Activated CD4-positive, alpha-beta T cell treated with anti-CD3 and anti-CD28 coated beads, Interleukin-2, amount 50 U/mL, for 16 hours (primary cell): ENCODE data around the gene CDH20.
A peak's percentile ranks its signal among the peaks of the same experiment; 100 is the strongest.

Experiments
- DNase-seq: peaks from one replicate; pipeline ENCODE4 v3.0.0-alpha.2; 2020

CDH20 gene

DNA sequence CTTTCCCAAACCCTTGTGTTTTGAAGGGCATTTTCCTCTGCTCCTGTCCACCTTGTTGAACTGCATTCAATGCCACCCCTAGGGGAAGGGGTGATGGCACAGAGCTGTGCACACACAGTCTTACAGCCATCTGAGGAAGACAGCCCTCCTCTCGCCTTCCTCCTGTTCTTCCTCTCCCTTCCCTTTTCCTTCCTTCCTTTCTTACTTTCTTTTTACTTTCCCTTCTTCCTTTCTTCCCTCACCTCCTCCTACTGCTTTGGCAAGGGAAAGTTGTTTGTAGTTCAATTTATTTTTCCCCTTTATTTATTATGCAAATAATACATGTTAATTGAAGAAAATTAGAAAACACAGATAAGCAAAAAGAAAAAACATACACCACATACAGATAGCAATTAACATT lies 99.4 kb downstream of the CDH20 start:
- no peak for DNase-seq

DNA sequence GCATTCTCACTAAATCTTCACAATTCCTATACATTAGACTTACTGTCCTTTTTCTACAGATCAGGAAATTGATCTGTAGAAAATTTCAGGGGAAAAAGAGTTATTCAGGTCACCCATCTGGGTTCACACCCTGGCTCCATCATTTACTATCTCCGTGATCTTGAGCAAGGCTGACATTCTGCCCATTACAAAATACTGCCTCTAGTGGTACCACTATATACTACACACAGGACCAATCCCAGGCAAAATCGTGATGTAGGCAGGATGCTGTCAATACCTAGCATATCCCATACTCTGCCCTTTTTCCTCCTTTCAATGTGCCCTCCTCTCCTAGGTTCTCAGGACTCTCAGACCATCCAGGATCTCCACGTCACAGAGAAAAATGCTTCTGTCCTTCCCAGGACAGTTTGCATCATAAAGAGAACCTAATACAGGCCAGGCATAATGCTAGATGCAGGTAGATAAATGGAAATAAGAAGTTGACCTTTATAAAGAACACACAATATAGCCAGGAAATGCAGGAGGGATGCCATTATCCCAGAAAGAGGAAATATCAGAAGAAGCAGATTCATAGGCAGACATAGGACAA lies 101.9 kb downstream of the CDH20 start:
- peak; percentile 23 for DNase-seq

DNA sequence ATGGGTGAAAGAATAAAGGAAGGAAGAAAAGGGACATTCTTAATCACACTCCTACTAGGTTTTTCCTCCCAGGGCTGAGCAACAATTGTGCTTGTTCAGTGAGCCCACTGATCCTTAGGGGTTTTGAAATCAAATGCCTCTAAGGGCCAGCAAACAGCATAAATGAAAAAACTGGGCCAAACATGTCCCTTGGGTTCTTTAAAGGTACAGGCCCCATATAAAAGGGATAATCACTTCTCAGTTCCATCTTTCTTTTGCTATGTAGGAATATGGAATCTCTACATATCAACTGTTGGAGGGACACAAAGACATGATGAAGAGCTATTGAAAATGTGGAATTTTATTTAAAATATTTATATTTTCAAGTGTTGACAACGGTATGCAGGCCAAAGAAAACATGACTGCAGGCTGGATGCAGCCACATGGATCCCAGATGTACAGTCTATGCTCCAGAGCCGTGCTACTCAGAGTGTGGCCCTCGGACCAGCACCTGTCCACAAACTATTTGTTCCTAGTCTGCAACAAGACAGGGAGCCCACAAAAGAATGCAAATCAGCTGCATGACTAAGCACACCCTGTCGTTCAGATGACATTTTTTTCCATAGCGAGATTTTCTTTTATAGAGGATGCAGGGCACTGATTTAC lies 110.0 kb downstream of the CDH20 start:
- no peak for DNase-seq

DNA sequence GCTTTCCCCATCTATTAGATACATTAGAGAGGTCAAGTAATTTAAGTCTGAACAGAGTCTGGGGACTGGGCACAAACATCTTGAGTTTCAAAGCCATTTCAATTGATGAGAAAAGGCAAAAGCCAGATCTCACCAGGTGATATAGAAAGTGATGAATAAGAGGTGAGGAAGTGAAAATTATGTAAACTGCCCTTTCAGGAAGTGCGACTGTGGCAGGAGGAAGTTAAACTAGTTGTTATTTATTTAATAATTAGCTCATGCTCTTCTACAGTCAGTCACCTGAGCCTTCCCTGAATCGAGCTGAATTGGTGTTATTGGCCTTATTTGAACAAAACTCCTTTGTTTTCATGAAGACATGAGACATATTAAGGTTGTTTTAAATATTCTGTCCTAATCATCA lies 115.1 kb downstream of the CDH20 start:
- DNase-seq = no peak

DNA sequence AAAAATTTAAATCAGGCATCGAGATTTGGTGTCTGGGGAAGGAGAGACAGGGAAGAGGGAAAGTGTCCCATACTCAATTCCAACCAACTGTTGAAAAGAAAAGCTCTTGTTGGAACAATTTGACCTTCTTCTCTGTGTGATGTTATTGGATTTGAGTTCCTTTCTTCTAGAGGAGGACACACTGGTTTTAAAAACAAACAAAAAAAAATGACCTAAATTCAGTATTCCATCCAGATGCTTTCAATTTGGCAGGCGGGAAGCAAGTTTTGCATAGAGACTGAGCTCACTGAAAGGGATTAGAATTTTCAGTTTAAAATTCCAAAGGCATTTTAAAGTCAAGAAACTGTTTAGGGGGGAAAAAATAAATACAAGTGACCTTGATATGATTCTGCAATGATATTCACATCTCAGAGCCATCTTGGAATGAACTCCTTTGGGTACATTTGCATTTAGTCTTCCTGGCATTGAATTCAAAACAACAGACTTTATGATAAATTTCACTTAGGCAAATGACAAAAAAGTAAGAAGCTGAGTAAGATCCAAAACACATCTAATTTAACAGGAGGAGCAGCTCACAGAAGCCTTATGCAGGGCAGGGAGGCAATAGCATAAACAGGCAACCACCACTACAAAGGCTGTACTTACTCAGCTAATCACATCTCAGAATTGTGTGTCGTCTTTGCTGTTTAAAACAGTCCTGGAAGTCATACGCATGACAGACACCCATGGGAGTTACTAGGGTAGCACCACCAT lies 126.8 kb downstream of the CDH20 start:
- DNase-seq = no peak

GRCh38 chr18:61464551-61465142 lies 131.4 kb downstream of the CDH20 start:
- no peak for DNase-seq

GRCh38 chr18:61466736-61467135 lies 133.5 kb downstream of the CDH20 start:
- DNase-seq = no peak

DNA sequence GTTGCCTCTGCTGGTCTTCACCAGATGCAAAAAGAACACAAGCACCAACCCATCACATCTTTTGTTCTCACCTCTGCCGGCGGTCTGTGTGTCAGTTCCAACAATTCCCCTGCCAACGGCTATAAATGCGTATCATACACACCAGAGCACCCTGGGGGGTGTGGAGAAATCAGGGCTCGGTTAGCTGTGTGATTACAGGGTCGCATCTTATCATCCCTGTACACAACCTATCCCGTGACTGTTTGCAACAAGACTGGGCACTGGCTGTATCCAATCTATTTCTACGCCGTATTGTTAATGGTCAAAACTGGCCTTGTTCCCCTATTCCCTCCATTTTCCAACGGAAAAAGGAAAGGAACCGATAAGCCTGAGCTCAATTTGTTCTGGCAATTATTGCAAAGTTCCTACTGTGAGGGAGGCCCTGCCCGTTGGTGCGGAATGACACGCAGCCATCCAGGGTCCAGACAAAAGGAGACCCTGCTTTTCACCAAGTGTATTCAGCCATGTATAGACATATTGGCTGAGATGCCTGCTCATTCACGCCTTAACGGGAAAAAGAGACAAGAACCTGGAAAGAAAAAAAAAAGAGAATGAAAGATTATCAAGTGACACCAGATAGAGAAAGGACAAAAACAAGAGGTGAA lies 136.9 kb downstream of the CDH20 start:
- no peak for DNase-seq

- DNase-seq = no peak
Observed at GRCh38 chr18:61471541-61471940, 138.3 kb downstream of the CDH20 start.

GRCh38 chr18:61471942-61472341 lies 138.7 kb downstream of the CDH20 start:
- no peak for DNase-seq

DNA sequence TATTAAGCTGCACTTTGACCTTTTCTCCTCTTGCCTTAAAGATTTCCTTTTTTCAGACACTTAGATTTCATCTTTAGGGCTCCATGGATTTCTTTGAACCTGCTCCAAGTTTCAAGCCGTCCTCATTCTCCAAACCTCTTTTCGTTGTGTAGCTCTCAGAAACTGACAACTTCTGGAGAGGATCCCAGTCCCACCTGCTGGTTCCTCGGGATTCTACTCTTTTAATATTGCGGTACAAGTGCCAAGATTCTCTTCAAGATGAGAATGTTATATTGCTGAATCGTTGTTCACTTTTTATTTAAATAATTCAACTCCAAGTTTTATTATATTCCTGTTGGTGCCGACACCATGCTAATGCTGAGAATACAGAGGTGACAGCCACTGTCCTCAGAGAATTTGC lies 141.1 kb downstream of the CDH20 start:
- DNase-seq = no peak

DNA sequence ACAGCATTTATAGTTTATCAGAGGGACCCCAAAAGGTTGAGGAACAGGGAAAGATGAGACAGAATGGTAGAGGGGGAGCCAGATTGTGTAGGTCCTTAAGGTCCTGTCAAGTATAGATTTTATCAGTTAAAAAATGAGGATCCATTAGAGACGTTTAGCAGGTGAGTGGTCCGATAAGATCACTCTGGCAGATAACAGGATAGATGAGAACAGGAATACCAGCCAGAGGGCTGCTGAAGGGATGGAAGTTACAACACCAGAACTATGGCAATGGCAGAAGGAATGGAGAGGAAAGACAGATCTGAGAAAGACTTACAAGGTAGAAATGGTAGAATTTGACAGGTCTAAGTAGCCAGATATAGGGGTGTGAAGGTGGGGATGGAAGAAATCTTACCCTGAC lies 141.7 kb downstream of the CDH20 start:
- no peak for DNase-seq

DNA sequence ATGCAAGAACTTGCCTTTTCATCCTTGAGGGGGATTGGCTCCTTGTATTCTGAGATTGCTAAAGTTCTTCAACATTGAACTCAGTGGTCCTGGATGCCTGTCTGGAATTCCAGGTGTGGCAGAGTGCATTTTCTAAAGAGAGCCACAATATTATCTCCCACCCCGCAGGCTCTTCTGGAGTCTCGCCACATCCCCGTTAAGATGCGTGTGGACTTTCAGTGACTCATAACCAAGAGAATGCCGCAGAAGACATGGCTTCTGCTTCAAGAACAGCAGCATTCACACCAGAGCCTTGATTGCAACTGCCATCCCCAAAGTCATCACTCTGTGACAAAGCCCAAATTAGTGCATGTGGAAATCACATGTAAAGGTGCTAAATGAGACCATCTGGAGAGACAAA lies 142.7 kb downstream of the CDH20 start:
- no peak for DNase-seq

DNA sequence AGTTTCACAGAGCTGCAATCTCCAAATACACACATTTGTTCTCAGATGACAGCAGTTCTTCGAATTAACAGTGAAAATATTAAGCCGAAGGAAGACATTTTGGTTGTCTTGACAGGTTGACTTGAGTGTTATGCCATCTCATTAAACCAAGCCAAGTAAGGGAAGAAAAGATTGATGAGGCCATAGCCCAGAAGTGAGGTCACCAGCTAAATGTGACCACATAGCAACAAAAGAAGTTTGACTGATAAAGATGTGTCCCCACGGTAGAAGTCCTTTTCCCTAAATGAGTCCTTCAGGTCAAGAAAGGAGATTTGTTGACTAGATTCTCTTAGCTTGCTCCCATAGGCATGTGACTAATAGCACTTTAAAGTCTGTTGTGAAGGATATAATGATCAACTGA lies 156.1 kb downstream of the CDH20 start:
- no peak for DNase-seq

DNA sequence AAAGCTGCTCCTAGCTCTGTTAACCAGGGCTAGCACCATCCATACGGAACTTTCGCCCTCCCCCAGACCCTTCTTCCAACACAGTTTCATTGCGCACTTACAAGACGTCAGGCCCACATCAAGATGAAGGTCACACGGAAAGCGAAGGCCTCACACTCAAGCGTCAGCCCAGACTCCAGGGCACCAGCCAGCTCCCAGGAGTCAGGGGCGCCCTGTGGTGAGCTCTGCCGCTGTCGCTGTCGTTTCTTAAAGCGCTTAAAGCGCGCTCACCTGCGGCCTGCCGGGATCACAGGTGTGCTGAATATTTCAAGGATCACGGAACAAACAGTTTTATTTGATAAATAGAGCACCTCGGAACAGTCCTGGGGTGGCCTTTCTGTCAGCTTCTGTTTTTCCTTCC lies 163.1 kb downstream of the CDH20 start:
- DNase-seq = no peak

GRCh38 chr18:61497422-61497821 lies 164.2 kb downstream of the CDH20 start:
- DNase-seq = no peak

GRCh38 chr18:61502472-61502871 lies 169.2 kb downstream of the CDH20 start:
- peak; percentile 27 for DNase-seq

- DNase-seq = no peak
Observed at GRCh38 chr18:61503688-61504087, 170.5 kb downstream of the CDH20 start.

DNA sequence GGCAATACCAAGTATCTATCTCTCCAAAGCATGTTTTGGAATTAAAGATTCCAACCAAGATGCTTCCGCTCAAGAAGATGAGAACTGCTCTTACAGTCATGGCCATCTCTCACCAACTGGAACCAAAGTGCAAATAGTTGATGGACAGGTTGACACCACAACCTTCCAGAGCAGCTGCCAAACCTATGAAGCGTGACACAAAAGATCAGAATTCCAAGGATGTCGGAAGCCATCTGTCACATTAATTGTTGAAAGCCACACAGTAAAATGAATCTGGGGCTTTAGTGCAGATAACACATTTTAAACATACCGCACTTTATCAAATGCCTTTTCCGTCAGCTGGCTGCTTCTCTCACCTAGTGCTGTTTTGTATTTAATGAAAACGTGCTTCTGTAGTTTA lies 195.7 kb downstream of the CDH20 start:
- no peak for DNase-seq

- no peak for DNase-seq
Observed at GRCh38 chr18:61530681-61531080, 197.5 kb downstream of the CDH20 start.

DNA sequence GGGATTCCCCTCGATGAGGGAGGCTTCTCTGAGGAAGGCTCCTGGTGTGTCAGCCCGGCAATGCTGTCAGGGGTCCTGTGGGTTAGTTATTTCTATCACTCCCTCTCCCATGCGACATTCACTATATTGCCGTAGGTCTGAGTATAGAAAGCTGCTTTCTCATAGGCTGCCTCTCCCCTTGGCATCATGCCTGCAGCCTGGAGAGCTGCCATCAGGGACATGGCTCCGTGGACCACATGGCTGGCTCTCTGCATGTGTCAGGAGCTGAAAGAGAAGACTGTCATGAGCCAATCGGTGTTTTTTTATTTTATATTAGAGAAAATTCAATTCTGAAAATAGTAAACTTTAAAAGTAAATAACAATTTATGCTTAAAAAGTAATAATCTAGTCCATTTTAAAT lies 198.0 kb downstream of the CDH20 start:
- DNase-seq = no peak

DNA sequence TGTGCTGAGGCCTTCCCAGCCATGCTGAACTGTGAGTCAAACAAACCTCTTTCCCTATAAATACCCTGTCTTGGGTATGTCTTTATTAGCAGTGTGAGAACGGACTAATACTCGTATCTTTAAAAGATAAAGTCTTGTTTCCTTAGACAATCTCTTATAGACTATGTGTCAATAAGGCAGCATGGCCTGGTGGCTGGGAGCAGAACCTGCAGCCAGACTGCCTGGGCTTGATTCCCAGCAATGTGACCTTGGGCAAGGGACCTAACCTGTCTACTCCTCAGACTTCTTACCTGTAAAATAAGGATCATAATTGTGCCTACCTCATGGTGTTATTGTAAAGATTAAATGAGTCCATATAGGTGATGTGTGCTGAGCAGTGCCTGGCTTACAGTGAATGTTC lies 198.7 kb downstream of the CDH20 start:
- no peak for DNase-seq

DNA sequence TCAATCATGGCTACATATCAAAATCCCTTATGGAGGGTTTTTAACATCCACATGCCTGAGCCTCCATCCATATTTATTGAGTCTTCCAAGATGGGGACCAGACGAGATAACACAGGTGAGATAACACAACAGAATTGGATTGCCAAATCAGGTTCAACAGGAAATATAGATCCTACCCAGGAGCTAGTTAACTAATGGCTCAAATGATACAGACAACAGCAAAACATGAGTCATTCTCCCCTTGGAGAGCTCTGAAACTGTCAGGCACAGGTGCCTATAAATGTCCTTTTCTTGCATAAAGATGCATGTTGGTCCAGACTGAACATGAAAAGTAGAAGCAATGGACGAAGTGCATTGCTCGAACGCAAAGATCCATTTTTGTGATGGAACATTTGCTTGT lies 202.2 kb downstream of the CDH20 start:
- no peak for DNase-seq

- no peak for DNase-seq
Observed at GRCh38 chr18:61541673-61542072, 208.4 kb downstream of the CDH20 start.
